H9 (cell line): Measurements from ENCODE around the gene UBE3B. TPM values are rescaled to one million over a fixed set of nuclear protein-coding genes. Genes with fewer than 3 reads are reported as not detected.

Experiments
- DNase-seq: peaks from one replicate; pipeline ENCODE4 v3.0.0-alpha.2; 2017
- H2AFZ ChIP-seq: one replicate; pipeline ENCODE4 v1.6.1; 2013; ENCODE audit warnings: mild to moderate bottlenecking, low read length, control low read depth, moderate library complexity
- H2AK5ac ChIP-seq: 2 replicates; pipeline ENCODE4 v1.6.1; 2013; ENCODE audit warnings: low read length, control low read depth, mixed read lengths; ENCODE audit not compliant: insufficient read length
- H2BK120ac ChIP-seq: one replicate; pipeline ENCODE4 v1.6.1; 2013; ENCODE audit warnings: low read depth, mild to moderate bottlenecking, low read length, control low read depth, inconsistent platforms; ENCODE audit not compliant: poor library complexity, severe bottlenecking
- H2BK12ac ChIP-seq: 2 replicates; pipeline ENCODE4 v1.6.1; 2013; ENCODE audit warnings: low read length, control low read depth, mixed read lengths, low read depth; ENCODE audit not compliant: insufficient read length
- H2BK15ac ChIP-seq: 2 replicates; pipeline ENCODE4 v1.6.1; 2013; ENCODE audit warnings: low read depth, low read length, control low read depth
- H2BK20ac ChIP-seq: one replicate; pipeline ENCODE4 v1.6.1; 2013; ENCODE audit warnings: low read depth, mild to moderate bottlenecking, low read length, control low read depth, inconsistent platforms; ENCODE audit not compliant: poor library complexity, severe bottlenecking
- H2BK5ac ChIP-seq: 2 replicates; pipeline ENCODE4 v1.6.1; 2013; ENCODE audit warnings: low read length, control low read depth, mixed read lengths; ENCODE audit not compliant: insufficient read length
- H3K14ac ChIP-seq: 2 replicates; pipeline ENCODE4 v1.6.1; 2013; ENCODE audit warnings: low read length, control low read depth; ENCODE audit not compliant: insufficient read depth
- H3K18ac ChIP-seq: 2 replicates; pipeline ENCODE4 v1.6.1; 2013; ENCODE audit warnings: low read depth, mild to moderate bottlenecking, mixed read lengths, low read length, control low read depth; ENCODE audit not compliant: insufficient read length
- H3K23ac ChIP-seq: 2 replicates; pipeline ENCODE4 v1.6.1; 2013; ENCODE audit warnings: low read length, control low read depth, mixed read lengths, low read depth; ENCODE audit not compliant: insufficient read length
- H3K23me2 ChIP-seq: 2 replicates; pipeline ENCODE4 v1.6.1; 2013; ENCODE audit warnings: low read depth, mild to moderate bottlenecking, mixed read lengths, low read length, control low read depth; ENCODE audit not compliant: insufficient read length, poor library complexity, severe bottlenecking
- H3K27ac ChIP-seq: 2 replicates; pipeline ENCODE4 v1.5.1; 2013; ENCODE audit warnings: low read length, control low read depth, mixed read lengths, low read depth; ENCODE audit not compliant: insufficient read length
- H3K27me3 ChIP-seq: 2 replicates; pipeline ENCODE4 v1.6.1; 2013; ENCODE audit warnings: low read length, control low read depth, inconsistent platforms; ENCODE audit not compliant: insufficient read depth
- H3K4ac ChIP-seq: 2 replicates; pipeline ENCODE4 v1.6.1; 2013; ENCODE audit warnings: low read depth, mild to moderate bottlenecking, control low read depth, inconsistent platforms, low read length, moderate library complexity
- H3K4me1 ChIP-seq: 2 replicates; pipeline ENCODE4 v1.6.1; 2013; ENCODE audit warnings: low read length, control low read depth, inconsistent platforms; ENCODE audit not compliant: insufficient read depth
- H3K4me2 ChIP-seq: 2 replicates; pipeline ENCODE4 v1.6.1; 2013; ENCODE audit warnings: low read length, control low read depth, mixed read lengths; ENCODE audit not compliant: insufficient read length, insufficient read depth
- H3K56ac ChIP-seq: 2 replicates; pipeline ENCODE4 v1.6.1; 2013; ENCODE audit warnings: low read depth, mild to moderate bottlenecking, mixed read lengths, low read length, control low read depth; ENCODE audit not compliant: insufficient read length
- H3K79me1 ChIP-seq: 2 replicates; pipeline ENCODE4 v1.6.1; 2013; ENCODE audit warnings: low read depth, mild to moderate bottlenecking, moderate library complexity, low read length, control low read depth, inconsistent platforms; ENCODE audit not compliant: insufficient read depth, poor library complexity, severe bottlenecking
- H3K79me2 ChIP-seq: 2 replicates; pipeline ENCODE4 v1.6.1; 2013; ENCODE audit warnings: low read length, control low read depth, inconsistent platforms; ENCODE audit not compliant: insufficient read depth
- H3K9ac ChIP-seq: 2 replicates; pipeline ENCODE4 v1.6.1; 2013; ENCODE audit warnings: low read length, control low read depth, mixed read lengths; ENCODE audit not compliant: insufficient read length; ENCODE audit errors: extremely low read depth
- H3K9me3 ChIP-seq: one replicate; pipeline ENCODE4 v1.6.1; 2013; ENCODE audit warnings: low read depth, low read length, inconsistent platforms; ENCODE audit not compliant: control insufficient read depth
- H3T11ph ChIP-seq: one replicate; pipeline ENCODE4 v1.6.1; 2013; ENCODE audit warnings: mild to moderate bottlenecking, low read length, control low read depth, inconsistent platforms
- H4K20me1 ChIP-seq: one replicate; pipeline ENCODE4 v1.6.1; 2013; ENCODE audit not compliant: control insufficient read depth, insufficient read length, insufficient read depth
- H4K5ac ChIP-seq: 2 replicates; pipeline ENCODE4 v1.6.1; 2013; ENCODE audit warnings: low read depth, mild to moderate bottlenecking, mixed read lengths, low read length, control low read depth; ENCODE audit not compliant: insufficient read length
- H4K8ac ChIP-seq: replicated peaks from 2 replicates; pipeline ENCODE4 v1.6.1; 2013; ENCODE audit warnings: low read length, control low read depth, mixed read lengths, low read depth; ENCODE audit not compliant: insufficient read length
- H4K91ac ChIP-seq: 2 replicates; pipeline ENCODE4 v1.6.1; 2013; ENCODE audit warnings: low read depth, mild to moderate bottlenecking, moderate library complexity, mixed read lengths, low read length, control low read depth; ENCODE audit not compliant: insufficient read length
- H3K27ac Mint-ChIP-seq, 3 experiments: 2 replicates in 2 of 3; 3 replicates in 1 of 3; pipeline ENCODE4 v1.8.0; 2020 to 2021; ENCODE audit warnings: mixed read lengths in 3 of 3, mild to moderate bottlenecking in 1 of 3, moderate library complexity in 1 of 3
- H3K27me3 Mint-ChIP-seq: 2 replicates; pipeline ENCODE4 v1.8.0; 2021; ENCODE audit warnings: low read depth, mild to moderate bottlenecking, moderate library complexity, mixed read lengths
- H3K36me3 Mint-ChIP-seq, 3 experiments: 2 replicates in 2 of 3; 3 replicates in 1 of 3; pipeline ENCODE4 v1.8.0; 2020 to 2021; ENCODE audit warnings: low read depth in 3 of 3, mixed read lengths in 3 of 3; ENCODE audit not compliant: insufficient read depth in 1 of 3
- H3K4me1 Mint-ChIP-seq, 2 experiments: 2 replicates each; pipeline ENCODE4 v1.8.0; 2020; ENCODE audit warnings: mixed read lengths in 2 of 2
- H3K4me3 Mint-ChIP-seq, 2 experiments: 2 replicates in 1 of 2; 3 replicates in 1 of 2; pipeline ENCODE4 v1.8.0; 2020 to 2021; ENCODE audit warnings: mild to moderate bottlenecking in 2 of 2, mixed read lengths in 2 of 2, moderate library complexity in 1 of 2
- H3K9me3 Mint-ChIP-seq, 2 experiments: 2 replicates in 1 of 2; 3 replicates in 1 of 2; pipeline ENCODE4 v1.8.0; 2020; ENCODE audit warnings: mild to moderate bottlenecking in 2 of 2, mixed read lengths in 2 of 2, moderate library complexity in 1 of 2
- CTCF ChIP-seq: fragments of 200-600 bp; sonication (generic); conservative IDR thresholded peaks from 3 replicates; pipeline ENCODE4 v1.8.0; 2021; ENCODE audit warnings: antibody characterized with exemption, mild to moderate bottlenecking
- WGBS: extraction: QIAGEN DNeasy Blood & Tissue Kit; methylation state at CpG from one replicate; pipeline ENCODE4 v1.1.7; 2013; ENCODE audit warnings: missing lambda C conversion rate, low lambda C conversion rate, mixed read lengths; ENCODE audit not compliant: insufficient read length; ENCODE audit errors: extremely low coverage; 5-methylcytosine and 5-hydroxymethylcytosine counted together
- total RNA-seq: library from RNA; stranded (reverse); gene quantifications from 2 replicates; pipeline ENCODE4 v1.2.1, GENCODE V29; 2021

Gene UBE3B
- total RNA-seq, 1 experiment from 2014 or later: 24.2 TPM

- Histone ChIP-seq H2BK12ac (no peak overlapping the region), H3K79me1 (no peaks in the 10 kb centered on the region), H4K8ac (no peak overlapping the region), H3K18ac (no peak overlapping the region), H3K23ac (no peak overlapping the region), H4K20me1 (no peaks in the 10 kb centered on the region), H2BK15ac (no peak overlapping the region), H4K5ac (no peak overlapping the region), H3K14ac (no peak overlapping the region), H2AK5ac (no peak overlapping the region), H2BK120ac (no peak overlapping the region), H2BK20ac (no peak overlapping the region), H3K4me1 (no peaks in the 10 kb centered on the region), H3K27me3 (no peaks in the 10 kb centered on the region), H3K9me3 (no peaks in the 10 kb centered on the region), H3K4me2 (no peak overlapping the region), H2BK5ac (no peak overlapping the region), H3K9ac (no peak overlapping the region), H3K79me2 (no peaks in the 10 kb centered on the region), H3K56ac (no peak overlapping the region), H3K4ac (no peak overlapping the region), H3K23me2 (no peaks in the 10 kb centered on the region), H3K27ac (no peak overlapping the region), H3T11ph (no peak overlapping the region), H4K91ac (no peak overlapping the region), H2AFZ (no peak overlapping the region)
- TF ChIP-seq CTCF: no peak
- no peak overlapping the region for H3K4me3 Mint-ChIP-seq
- peaks cover 2 to 5% of the 10 kb centered on the region in 2 experiments; a peak in 3 of 4 replicates for H3K4me1 Mint-ChIP-seq
- peaks cover 0 to 3% (median 2%) of the 10 kb centered on the region in 3 experiments; a peak in 4 of 7 replicates for H3K36me3 Mint-ChIP-seq
- DNase-seq: no peak
- peaks cover 10% of the 10 kb centered on the region for H3K27me3 Mint-ChIP-seq
- no peaks in the 10 kb centered on the region for H3K9me3 Mint-ChIP-seq
- no peak overlapping the region; a peak in 2 of 7 replicates for H3K27ac Mint-ChIP-seq
- no CpG with 5 or more reads among the region's 16 CpGs for WGBS
Observed at GRCh38 chr12:109553906-109554500, 76.6 kb downstream of the UBE3B start.
